Keratinocyte (primary cell): ENCODE measurements around the gene EMILIN3. TPM values are rescaled to one million over a fixed set of nuclear protein-coding genes. Genes with fewer than 3 reads are reported as not detected.

Experiments used
- DNase-seq: peaks from one replicate; pipeline ENCODE4 v3.0.0-alpha.2; 2011; ENCODE audit warnings: low read depth, missing footprints, low spot score
- FAIRE-seq: peaks from 2 replicates; lab custom pipeline; 2011; peaks lifted over from hg19 to GRCh38; lab: Jason Lieb, UNC
- H2AFZ ChIP-seq: 2 replicates; pipeline ENCODE4 v1.6.0; 2012; ENCODE audit warnings: low read length, control low read depth, inconsistent platforms; ENCODE audit not compliant: control insufficient read depth
- H3K27ac ChIP-seq: 2 replicates; pipeline ENCODE4 v1.5.1; 2011; ENCODE audit warnings: low read length; ENCODE audit not compliant: control insufficient read depth, insufficient read depth
- H3K27me3 ChIP-seq: 3 replicates; pipeline ENCODE4 v1.6.0; 2011; ENCODE audit warnings: low read length; ENCODE audit not compliant: control insufficient read depth, insufficient read depth; ENCODE audit errors: extremely low read depth
- H3K36me3 ChIP-seq, 2 experiments: 2 replicates in 1 of 2; 3 replicates in 1 of 2; pipeline ENCODE4 v1.5.1; 2011; ENCODE audit warnings: low read length in 2 of 2, mild to moderate bottlenecking in 1 of 2; ENCODE audit not compliant: control insufficient read depth in 2 of 2, insufficient read depth in 2 of 2; ENCODE audit errors: extremely low read depth in 1 of 2
- H3K4me1 ChIP-seq: 3 replicates; pipeline ENCODE4 v1.5.1; 2011; ENCODE audit warnings: low read length; ENCODE audit not compliant: control insufficient read depth, insufficient read depth; ENCODE audit errors: extremely low read depth
- H3K4me2 ChIP-seq: 3 replicates; pipeline ENCODE4 v1.6.0; 2011; ENCODE audit warnings: low read depth, low read length; ENCODE audit not compliant: control insufficient read depth, insufficient read depth; ENCODE audit errors: extremely low read depth
- H3K4me3 ChIP-seq, 3 experiments: fragments of 200-600 bp in 1 of 3; sonication (generic) in 1 of 3; 2 replicates in 2 of 3; 3 replicates in 1 of 3; pipeline ENCODE4 v1.5.1; 2011 to 2016; ENCODE audit warnings: low read length in 3 of 3, mild to moderate bottlenecking in 3 of 3, control low read depth in 2 of 3, inconsistent platforms in 1 of 3, low read depth in 1 of 3, mixed read lengths in 1 of 3, mixed run types in 1 of 3, moderate library complexity in 1 of 3; ENCODE audit not compliant: control insufficient read depth in 2 of 3, insufficient read depth in 2 of 3; ENCODE audit errors: extremely low read depth in 1 of 3
- H3K79me2 ChIP-seq: 2 replicates; pipeline ENCODE4 v1.6.0; 2012; ENCODE audit warnings: low read length; ENCODE audit not compliant: control insufficient read depth, insufficient read depth
- H3K9ac ChIP-seq: 3 replicates; pipeline ENCODE4 v1.6.0; 2011; ENCODE audit warnings: low read length; ENCODE audit not compliant: control insufficient read depth, insufficient read depth; ENCODE audit errors: extremely low read depth
- H3K9me1 ChIP-seq: 3 replicates; pipeline ENCODE4 v1.6.0; 2011; ENCODE audit warnings: low read length; ENCODE audit not compliant: control insufficient read depth, insufficient read depth; ENCODE audit errors: extremely low read depth
- H3K9me3 ChIP-seq: 2 replicates; pipeline ENCODE4 v1.5.1; 2012; ENCODE audit warnings: low read depth, low read length; ENCODE audit not compliant: control insufficient read depth
- H4K20me1 ChIP-seq: 3 replicates; pipeline ENCODE4 v1.6.0; 2011; ENCODE audit warnings: low read length; ENCODE audit not compliant: control insufficient read depth, insufficient read depth; ENCODE audit errors: extremely low read depth
- EZH2 ChIP-seq: IDR thresholded peaks from one replicate; pipeline ENCODE4 v1.6.1; 2012; ENCODE audit warnings: inconsistent platforms, mild to moderate bottlenecking, low read length, moderate library complexity
- dilution Hi-C: fragments of 300-500 bp; cut with MboI; formaldehyde crosslinking; loops from one replicate; pipeline ENCODE4 v1.7.0; 2020; ENCODE audit warnings: low sequenced_read_pairs; ENCODE audit not compliant: extremely low pct_ligation_motif_present
- polyA plus RNA-seq, 5 experiments: library from polyadenylated mRNA; depleted of rRNA in 3 of 5; stranded (reverse) in 3 of 5; stranded (forward) in 1 of 5; unstranded in 1 of 5; fragments of >200 nt; gene quantifications; 1 replicate in 1 of 5; 2 replicates in 3 of 5; 3 replicates in 1 of 5; pipeline versions ENCODE4 v1.2.1 to v1.2.3, GENCODE V29; 2011 to 2012; ENCODE audit warnings: missing spikeins in 2 of 5, low read depth in 1 of 5, low replicate concordance in 1 of 5
- TF ChIP-seq, protein P1 (sequence below), 3 experiments: IDR thresholded peaks in 1 of 3; conservative IDR thresholded peaks in 1 of 3; optimal IDR thresholded peaks in 1 of 3; 2 replicates in 2 of 3; 3 replicates in 1 of 3; pipeline versions ENCODE3 to v1.5.1; 2011; ENCODE audit warnings: low read length in 3 of 3, mild to moderate bottlenecking in 3 of 3, moderate library complexity in 2 of 3, control low read depth in 1 of 3, inconsistent platforms in 1 of 3; ENCODE audit not compliant: insufficient read depth in 2 of 3; ENCODE audit errors: extremely low read depth in 1 of 3

EMILIN3 gene
- polyA plus RNA-seq, 1 donor (not counting 4 experiments of a cell fraction or from before 2014, with no cell fraction given) = not detected

DNA sequence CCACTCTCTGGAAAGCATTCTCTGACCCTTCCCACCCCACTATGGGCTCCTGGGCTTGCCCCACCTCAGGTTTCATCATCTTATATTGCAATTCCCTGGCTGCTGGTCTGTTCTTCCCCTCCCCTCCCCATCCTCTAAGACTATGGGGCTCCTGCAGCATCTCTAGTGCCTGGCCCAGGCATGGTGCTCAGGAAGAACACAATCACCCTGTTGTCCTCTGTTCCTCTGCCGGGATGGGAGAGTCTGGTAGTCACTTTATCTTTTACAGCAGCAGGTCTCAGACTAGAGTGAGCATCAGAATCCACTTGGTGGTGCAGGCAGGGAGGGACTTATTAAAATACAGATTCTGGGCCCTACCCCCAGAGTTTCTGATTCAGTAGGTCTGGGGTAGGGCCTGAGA lies 31.0 kb downstream of the EMILIN3 start:
- TF ChIP-seq EZH2 = no peak
- TF ChIP-seq, protein P1, sequence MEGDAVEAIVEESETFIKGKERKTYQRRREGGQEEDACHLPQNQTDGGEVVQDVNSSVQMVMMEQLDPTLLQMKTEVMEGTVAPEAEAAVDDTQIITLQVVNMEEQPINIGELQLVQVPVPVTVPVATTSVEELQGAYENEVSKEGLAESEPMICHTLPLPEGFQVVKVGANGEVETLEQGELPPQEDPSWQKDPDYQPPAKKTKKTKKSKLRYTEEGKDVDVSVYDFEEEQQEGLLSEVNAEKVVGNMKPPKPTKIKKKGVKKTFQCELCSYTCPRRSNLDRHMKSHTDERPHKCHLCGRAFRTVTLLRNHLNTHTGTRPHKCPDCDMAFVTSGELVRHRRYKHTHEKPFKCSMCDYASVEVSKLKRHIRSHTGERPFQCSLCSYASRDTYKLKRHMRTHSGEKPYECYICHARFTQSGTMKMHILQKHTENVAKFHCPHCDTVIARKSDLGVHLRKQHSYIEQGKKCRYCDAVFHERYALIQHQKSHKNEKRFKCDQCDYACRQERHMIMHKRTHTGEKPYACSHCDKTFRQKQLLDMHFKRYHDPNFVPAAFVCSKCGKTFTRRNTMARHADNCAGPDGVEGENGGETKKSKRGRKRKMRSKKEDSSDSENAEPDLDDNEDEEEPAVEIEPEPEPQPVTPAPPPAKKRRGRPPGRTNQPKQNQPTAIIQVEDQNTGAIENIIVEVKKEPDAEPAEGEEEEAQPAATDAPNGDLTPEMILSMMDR (optimal IDR thresholded peaks at IDR 0.05 in 1 of 3, IDR thresholded peaks at IDR 0.05 in 1 of 3, conservative IDR thresholded peaks at IDR 0.05 in 1 of 3; ENCODE audit: extremely low read depth in 1 of 3, insufficient read depth in 2 of 3, low read length in 3 of 3) = no peak
- Histone ChIP-seq H3K9me1 (no peaks in the 10 kb centered on the region), H3K79me2 (no peaks in the 10 kb centered on the region), H3K27ac (no peak overlapping the region), H3K4me2 (no peak overlapping the region), H2AFZ (no peak overlapping the region), H3K9ac (no peak overlapping the region), H3K4me3 (no peak overlapping the region), H3K27me3 (no peaks in the 10 kb centered on the region), H3K9me3 (no peaks in the 10 kb centered on the region), H3K36me3 (no peaks in the 10 kb centered on the region), H4K20me1 (no peaks in the 10 kb centered on the region), H3K4me1 (peaks cover 10% of the 10 kb centered on the region)
- dilution Hi-C loops = no loop called here
- FAIRE-seq (no peak), DNase-seq (no peak)

DNA sequence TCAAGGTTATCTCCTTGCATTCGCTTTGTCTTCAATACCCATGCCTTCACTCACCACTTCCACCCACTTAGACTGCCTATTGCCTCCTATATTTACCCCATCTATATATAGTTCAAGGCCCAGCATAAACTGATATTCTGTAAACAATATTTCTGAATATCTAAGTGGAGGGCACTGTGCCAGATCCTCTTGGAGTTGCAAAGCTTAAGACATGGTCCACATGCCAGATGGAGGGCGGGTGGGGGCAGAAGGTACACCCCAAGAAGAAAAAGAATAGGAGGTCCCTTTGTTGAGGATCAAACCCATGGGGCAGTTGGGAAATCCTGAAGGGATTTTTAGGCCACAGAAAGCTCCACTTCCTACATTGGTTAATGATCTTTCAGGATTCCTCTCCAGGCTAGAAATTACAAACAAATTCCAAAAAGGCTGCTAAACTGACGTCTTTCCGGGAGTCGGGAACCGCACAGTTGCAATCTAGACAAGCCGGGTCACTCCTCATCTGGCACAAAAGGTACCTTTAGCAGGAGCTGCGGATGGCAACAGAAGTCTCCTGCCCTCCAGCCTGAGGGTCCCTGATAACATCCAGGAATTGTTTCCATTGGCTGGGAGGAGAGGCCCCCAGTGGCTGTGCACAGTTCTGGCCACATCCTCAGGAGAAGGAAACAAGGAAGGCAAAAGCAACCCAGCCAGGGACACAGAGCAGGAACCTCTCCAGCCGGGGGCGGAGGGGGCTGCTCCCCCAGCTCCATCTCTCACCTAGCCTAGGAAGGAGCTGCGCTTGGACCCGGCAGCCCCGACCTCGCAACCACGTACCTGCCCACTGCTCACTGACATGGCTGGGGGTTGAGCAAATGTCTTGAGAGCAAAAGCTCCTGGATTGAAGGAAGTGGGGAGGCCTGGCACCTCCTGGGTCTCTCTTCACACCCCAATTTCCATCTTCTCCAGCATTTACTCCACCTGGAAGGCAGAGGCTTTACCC lies 31.9 kb downstream of the EMILIN3 start:
- Histone ChIP-seq H3K27ac (no peak overlapping the region), H2AFZ (no peak overlapping the region)

More for the DNA sequence above, 31.9 kb downstream of the EMILIN3 start:
- Histone ChIP-seq H4K20me1 (no peaks in the 10 kb centered on the region), H3K9ac (no peak overlapping the region), H3K4me2 (no peak overlapping the region), H3K9me3 (no peaks in the 10 kb centered on the region), H3K36me3 (no peaks in the 10 kb centered on the region), H3K4me3 (no peak overlapping the region), H3K27me3 (no peaks in the 10 kb centered on the region), H3K79me2 (no peaks in the 10 kb centered on the region), H3K4me1 (peaks cover 13% of the 10 kb centered on the region), H3K9me1 (no peaks in the 10 kb centered on the region)
- no peak for FAIRE-seq
- dilution Hi-C loops = no loop called here
- TF ChIP-seq, protein P1 (optimal IDR thresholded peaks at IDR 0.05 in 1 of 3, IDR thresholded peaks at IDR 0.05 in 1 of 3, conservative IDR thresholded peaks at IDR 0.05 in 1 of 3; ENCODE audit: extremely low read depth in 1 of 3, insufficient read depth in 2 of 3, low read length in 3 of 3) = no peak
- no peak for TF ChIP-seq EZH2
- DNase-seq = no peak
